Measurements from ENCODE around the gene UST. TPM values are rescaled to one million over a fixed set of nuclear protein-coding genes. Genes with fewer than 3 reads are reported as not detected.
"Not testable (repeated sequence)": the region's sequence is repeated elsewhere in the genome, so short reads cannot be mapped to it uniquely, and the experiment has no call there.

UST gene
- polyA plus RNA-seq, 4 donors = 9.1 to 16.5 (median 12.4) TPM

- DNase-seq (ENCODE audit: low read depth in 4 of 4, low spot score in 3 of 4) = no peak
Observed at GRCh38 chr6:149095842-149096241, 349.0 kb downstream of the UST start.

- no peak for DNase-seq (ENCODE audit: low read depth in 4 of 4, low spot score in 3 of 4)
Observed at GRCh38 chr6:149097794-149098193, 351.0 kb downstream of the UST start.

- no peak for DNase-seq (ENCODE audit: low read depth in 4 of 4, low spot score in 3 of 4)
Observed at GRCh38 chr6:149098700-149099276, 352.0 kb downstream of the UST start.

GRCh38 chr6:149102324-149102723, 355.5 kb downstream of the UST start:
- DNase-seq (ENCODE audit: low read depth in 4 of 4, low spot score in 3 of 4) = no peak

GRCh38 chr6:149103950-149104349, 357.1 kb downstream of the UST start:
- DNase-seq (ENCODE audit: low read depth in 4 of 4, low spot score in 3 of 4) = not testable (repeated sequence)

GRCh38 chr6:149107520-149107919, 360.7 kb downstream of the UST start:
- DNase-seq (ENCODE audit: low read depth in 4 of 4, low spot score in 3 of 4) = no peak

GRCh38 chr6:149108038-149108748, 361.4 kb downstream of the UST start:
- no peak for DNase-seq (ENCODE audit: low read depth in 4 of 4, low spot score in 3 of 4)

- DNase-seq (ENCODE audit: low read depth in 4 of 4, low spot score in 3 of 4) = no peak
Observed at GRCh38 chr6:149108749-149109100, 361.9 kb downstream of the UST start.

GRCh38 chr6:149109397-149110070, 362.7 kb downstream of the UST start:
- no peak for DNase-seq (ENCODE audit: low read depth in 4 of 4, low spot score in 3 of 4)

- no peak for DNase-seq (ENCODE audit: low read depth in 4 of 4, low spot score in 3 of 4)
Observed at GRCh38 chr6:149111556-149112115, 364.8 kb downstream of the UST start.

- no peak for DNase-seq (ENCODE audit: low read depth in 4 of 4, low spot score in 3 of 4)
Observed at GRCh38 chr6:149112976-149113375, 366.1 kb downstream of the UST start.

- no peak for DNase-seq (ENCODE audit: low read depth in 4 of 4, low spot score in 3 of 4)
Observed at GRCh38 chr6:149114167-149114566, 367.3 kb downstream of the UST start.

GRCh38 chr6:149118737-149119653, 372.2 kb downstream of the UST start:
- no peak for DNase-seq (ENCODE audit: low read depth in 4 of 4, low spot score in 3 of 4)

- no peak for DNase-seq (ENCODE audit: low read depth in 4 of 4, low spot score in 3 of 4)
Observed at GRCh38 chr6:149122850-149123821, 376.3 kb downstream of the UST start.

- no peak for DNase-seq (ENCODE audit: low read depth in 4 of 4, low spot score in 3 of 4)
Observed at GRCh38 chr6:149125309-149125708, 378.5 kb downstream of the UST start.
